Breast epithelium (tissue), 4 donors: Measurements from ENCODE around the gene SLC25A17. TPM values are rescaled to one million over a fixed set of nuclear protein-coding genes. Genes with fewer than 3 reads are reported as not detected.

ENCODE experiments used
- DNase-seq, 2 donors: peaks; one replicate each; pipeline ENCODE4 v3.0.0-alpha.2; 2019; ENCODE audit warnings: low spot score in 2 of 2
- H3K27ac ChIP-seq, 2 donors: fragments of 200-600 bp; sonication (generic) in 1 of 2; one replicate each; pipeline ENCODE4 v1.5.1; 2016 to 2019; ENCODE audit warnings: mild to moderate bottlenecking in 1 of 2
- H3K27me3 ChIP-seq, 2 donors: fragments of 200-600 bp; sonication (generic) in 1 of 2; one replicate each; pipeline versions ENCODE4 v1.5.1 to v1.6.0; 2017 to 2019; ENCODE audit warnings: control low read depth in 1 of 2, mild to moderate bottlenecking in 1 of 2
- H3K36me3 ChIP-seq: fragments of 200-600 bp; one replicate; pipeline ENCODE4 v1.5.1; 2019
- H3K4me1 ChIP-seq, 2 donors: fragments of 200-600 bp; sonication (generic); one replicate each; pipeline ENCODE4 v1.5.1; 2016 to 2019; ENCODE audit warnings: control low read depth in 1 of 2
- H3K4me3 ChIP-seq, 3 donors: fragments of 200-600 bp; sonication (generic); 1 replicate in 2 of 3; 2 replicates in 1 of 3; pipeline ENCODE4 v1.5.1; 2016 to 2019; ENCODE audit warnings: mild to moderate bottlenecking in 3 of 3, moderate library complexity in 2 of 3
- H3K9me3 ChIP-seq, 2 donors: fragments of 200-600 bp; sonication (generic) in 1 of 2; one replicate each; pipeline ENCODE4 v1.5.1; 2016 to 2019; ENCODE audit warnings: control low read depth in 1 of 2
- POLR2A ChIP-seq: fragments of 450-650 bp; IDR thresholded peaks from one replicate; pipeline ENCODE4 v1.6.1; 2016; ENCODE audit warnings: antibody characterized with exemption, mild to moderate bottlenecking, moderate library complexity
- POLR2AphosphoS5 ChIP-seq, 3 donors: sonication (generic); formaldehyde crosslinking; IDR thresholded peaks; one replicate each; pipeline ENCODE4 v1.6.1; 2017; ENCODE audit warnings: antibody characterized with exemption in 3 of 3
- intact Hi-C: fragments of 100-400 bp; cut with DNase I; formaldehyde crosslinking; loops from one replicate; pipeline ENCODE4 v1.15.1; 2023; ENCODE audit warnings: low total_unique reads
- total RNA-seq, 3 donors: library from RNA; depleted of rRNA; stranded (reverse); fragments of >200 nt; gene quantifications; one replicate each; pipeline ENCODE4 v1.1.0, GENCODE V29; 2016
- TF ChIP-seq, protein P1 (sequence below), 3 donors: fragments of 450-650 bp; IDR thresholded peaks; one replicate each; pipeline ENCODE4 v1.5.1; 2016 to 2017; ENCODE audit warnings: antibody characterized with exemption in 3 of 3, mild to moderate bottlenecking in 3 of 3, moderate library complexity in 3 of 3

Gene SLC25A17
- total RNA-seq, 3 donors from 2014 or later: 18.1 to 23.3 (median 19.0) TPM

DNA sequence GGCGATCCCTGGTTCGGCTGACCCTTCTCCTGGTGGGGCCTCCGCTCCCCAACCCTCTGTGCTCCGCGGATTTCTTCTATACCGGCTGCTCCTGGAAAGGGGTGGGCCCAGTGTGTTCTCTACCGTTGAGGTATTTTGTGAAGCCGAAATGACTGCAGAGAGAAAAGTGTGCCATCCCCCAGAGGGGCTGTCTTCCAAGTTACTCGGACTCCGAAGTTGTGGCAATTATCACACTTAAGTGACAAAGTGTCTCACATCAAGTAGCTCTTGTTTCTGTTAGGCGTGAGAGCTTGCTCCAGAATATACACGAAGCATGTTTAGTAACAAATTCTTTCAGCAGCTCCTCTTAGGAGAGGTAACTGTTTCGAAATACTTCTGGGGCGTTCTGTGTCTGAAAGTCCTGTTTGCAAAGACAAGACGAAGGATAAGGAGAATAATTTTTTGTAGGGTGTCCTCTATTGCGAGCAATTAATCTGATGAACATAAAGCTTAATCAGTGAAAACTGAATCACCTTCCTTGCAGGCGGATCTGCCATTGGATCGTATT, 38.2 kb upstream of the SLC25A17 start:
- Histone ChIP-seq H3K4me1 (peaks cover 0 to 13% of the 10 kb centered on the region in 2 donors), H3K36me3 (no peaks in the 10 kb centered on the region), H3K27me3 (no peaks in the 10 kb centered on the region), H3K4me3 (peak overlapping the region; percentile 88 to 95 (median 94)), H3K27ac (peak overlapping the region; percentile 98), H3K9me3 (no peaks in the 10 kb centered on the region)
- no peak for TF ChIP-seq POLR2AphosphoS5 (IDR thresholded peaks at IDR 0.05)
- TF ChIP-seq, protein P1, sequence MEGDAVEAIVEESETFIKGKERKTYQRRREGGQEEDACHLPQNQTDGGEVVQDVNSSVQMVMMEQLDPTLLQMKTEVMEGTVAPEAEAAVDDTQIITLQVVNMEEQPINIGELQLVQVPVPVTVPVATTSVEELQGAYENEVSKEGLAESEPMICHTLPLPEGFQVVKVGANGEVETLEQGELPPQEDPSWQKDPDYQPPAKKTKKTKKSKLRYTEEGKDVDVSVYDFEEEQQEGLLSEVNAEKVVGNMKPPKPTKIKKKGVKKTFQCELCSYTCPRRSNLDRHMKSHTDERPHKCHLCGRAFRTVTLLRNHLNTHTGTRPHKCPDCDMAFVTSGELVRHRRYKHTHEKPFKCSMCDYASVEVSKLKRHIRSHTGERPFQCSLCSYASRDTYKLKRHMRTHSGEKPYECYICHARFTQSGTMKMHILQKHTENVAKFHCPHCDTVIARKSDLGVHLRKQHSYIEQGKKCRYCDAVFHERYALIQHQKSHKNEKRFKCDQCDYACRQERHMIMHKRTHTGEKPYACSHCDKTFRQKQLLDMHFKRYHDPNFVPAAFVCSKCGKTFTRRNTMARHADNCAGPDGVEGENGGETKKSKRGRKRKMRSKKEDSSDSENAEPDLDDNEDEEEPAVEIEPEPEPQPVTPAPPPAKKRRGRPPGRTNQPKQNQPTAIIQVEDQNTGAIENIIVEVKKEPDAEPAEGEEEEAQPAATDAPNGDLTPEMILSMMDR (IDR thresholded peaks at IDR 0.05): no peak
- TF ChIP-seq POLR2A: no peak
- no peak for DNase-seq
- intact Hi-C loops: loop anchor here (10.0 kb wide), 1 partner anchor 587 kb away; the partner anchor contains the start of gene TOB2

DNA sequence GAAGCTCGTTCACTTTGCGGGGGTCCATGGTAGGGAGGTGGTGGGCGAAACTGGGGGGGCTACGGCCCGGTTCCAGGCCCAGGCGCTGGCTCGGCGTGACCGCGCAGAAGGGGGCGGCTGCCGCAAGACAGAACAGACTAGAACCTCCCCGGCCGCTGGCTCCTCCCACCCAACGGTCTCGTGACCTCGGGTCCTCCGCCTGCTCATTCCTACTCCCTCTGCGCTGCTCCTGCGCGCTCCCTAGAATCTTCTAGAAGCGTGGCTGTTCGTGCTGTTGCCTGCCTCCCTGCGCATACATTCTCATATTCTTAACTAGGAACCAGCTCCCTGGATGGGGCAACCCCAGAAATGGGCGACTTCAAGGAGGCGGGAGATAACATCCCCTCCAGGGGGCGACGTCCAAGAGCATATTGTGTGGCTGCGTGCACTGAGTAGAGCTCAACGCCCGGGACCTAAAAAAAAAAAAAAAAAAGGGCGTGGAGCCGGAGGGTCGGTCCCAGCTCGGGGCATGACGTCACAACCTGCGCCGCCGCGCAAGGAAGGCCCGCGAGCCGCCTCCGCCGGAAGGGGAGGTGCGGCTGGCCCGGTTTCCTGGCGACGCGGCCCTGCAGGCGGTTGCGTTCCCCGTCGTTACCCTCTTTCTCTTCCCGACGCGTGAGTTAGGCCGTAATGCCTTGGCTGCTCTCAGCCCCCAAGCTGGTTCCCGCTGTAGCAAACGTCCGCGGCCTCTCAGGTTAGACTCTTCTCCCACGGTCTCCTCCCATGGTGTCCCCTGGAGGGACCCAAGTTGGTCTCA, 37.6 kb upstream of the SLC25A17 start, which contains the start of the genes ST13 and XPNPEP3:
ST13 (minus strand) TSS at position 127 of the 796 bp plus-strand sequence; CDS start at position 28, 99 bp downstream.
XPNPEP3 (plus strand) TSS at position 636 of the 796 bp plus-strand sequence; CDS start at position 670, 34 bp downstream.
- Histone ChIP-seq H3K4me3 (peak within 1 kb of the TSS; percentile 88 to 95 (median 94)), H3K27ac (peak within 1 kb of the TSS; percentile 98), H3K9me3 (no peaks in the 10 kb centered on the region), H3K36me3 (no peaks in the 10 kb centered on the region), H3K4me1 (peaks cover 0 to 13% of the 10 kb centered on the region in 2 donors), H3K27me3 (no peaks in the 10 kb centered on the region)
- DNase-seq: peak; percentile 97 to 98
- TF ChIP-seq POLR2A: peak; percentile 40
- TF ChIP-seq POLR2AphosphoS5 (IDR thresholded peaks at IDR 0.05): peak; percentile 71 to 89 (median 86)
- TF ChIP-seq, protein P1 (IDR thresholded peaks at IDR 0.05): no peak
- intact Hi-C loops: loop anchor here (10.0 kb wide), 1 partner anchor 588 kb away; the partner anchor contains the start of gene TOB2

DNA sequence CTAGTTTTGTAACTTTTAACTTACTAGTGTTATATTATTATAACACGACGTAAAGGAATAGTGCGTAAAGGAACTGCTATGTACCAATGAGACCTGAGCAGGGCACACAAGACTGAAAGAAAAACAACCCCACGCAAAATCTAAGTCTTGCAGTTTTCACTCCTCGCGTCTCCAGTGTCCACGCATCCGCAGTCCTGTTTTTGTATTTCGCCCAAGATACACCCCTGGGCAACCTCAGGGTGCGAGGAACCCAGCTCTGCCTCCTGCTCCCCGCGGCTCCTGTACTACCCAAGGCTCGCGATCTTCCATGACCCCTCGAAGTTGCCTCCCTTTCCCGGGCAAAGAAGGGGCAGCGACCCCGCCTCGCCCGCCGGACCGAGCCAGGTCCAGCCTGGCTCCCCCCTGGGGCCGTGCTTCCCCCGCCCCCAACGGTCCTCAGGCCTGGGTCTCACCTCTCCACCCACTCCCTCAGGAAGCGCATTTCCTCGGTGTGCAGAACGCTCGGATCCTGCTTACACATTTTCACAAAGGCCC, 36.9 kb upstream of the SLC25A17 start:
- peak in 1 of 2 donors; percentile 29 for DNase-seq
- Histone ChIP-seq H3K27me3 (no peaks in the 10 kb centered on the region), H3K36me3 (no peaks in the 10 kb centered on the region), H3K4me3 (peak overlapping the region; percentile 88 to 95 (median 94)), H3K4me1 (peaks cover 0 to 13% of the 10 kb centered on the region in 2 donors), H3K9me3 (no peaks in the 10 kb centered on the region), H3K27ac (peak overlapping the region; percentile 98)
- no peak for TF ChIP-seq POLR2A
- peak in 2 of 3 donors; percentile 23 to 35 for TF ChIP-seq POLR2AphosphoS5 (IDR thresholded peaks at IDR 0.05)
- intact Hi-C loops: loop anchor here (10.0 kb wide), 1 partner anchor 589 kb away; the partner anchor contains the start of gene TOB2

DNA sequence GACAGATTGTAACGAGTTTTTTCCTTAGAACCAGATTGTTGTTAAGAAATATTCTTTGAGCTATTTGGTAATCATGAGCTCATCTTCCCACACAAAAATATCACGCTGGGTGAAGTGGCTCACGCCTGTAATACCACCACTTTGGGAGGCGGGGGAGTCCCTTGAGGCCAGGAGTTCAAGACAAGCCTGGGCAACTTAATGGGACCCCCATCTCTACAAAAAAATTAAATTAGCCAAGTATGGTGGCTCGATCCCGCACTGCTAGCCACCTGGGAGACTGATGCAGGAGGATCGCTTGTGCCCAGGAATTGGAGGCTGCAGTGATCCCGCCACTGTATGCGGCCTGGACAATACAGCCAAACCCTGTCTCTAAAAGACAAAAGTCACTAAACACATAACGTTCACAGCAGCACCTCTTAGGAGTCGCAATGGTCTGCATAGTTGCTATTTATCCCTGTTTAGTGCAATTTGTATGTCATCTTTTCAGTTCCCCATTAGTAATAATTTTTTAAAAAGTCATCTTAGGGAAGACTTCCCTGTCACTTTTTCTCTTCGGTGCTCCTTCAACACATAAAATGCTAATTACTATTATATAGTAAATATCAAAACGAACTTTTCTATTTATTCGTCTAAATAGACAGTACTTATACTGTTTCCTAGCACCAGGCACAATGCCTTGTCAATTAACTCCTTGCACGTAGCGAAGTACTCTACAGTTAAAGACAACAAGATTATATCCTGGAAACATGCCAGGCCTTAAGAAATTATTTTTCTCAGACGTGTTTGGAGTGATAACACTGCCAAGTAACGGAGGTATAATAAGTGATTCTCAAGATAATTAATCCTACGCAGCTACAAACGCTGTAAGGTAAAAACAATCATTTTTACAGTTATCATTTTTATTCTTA, 36.2 kb upstream of the SLC25A17 start:
- Histone ChIP-seq H3K36me3 (no peaks in the 10 kb centered on the region), H3K4me3 (peak overlapping the region; percentile 88 to 95 (median 94)), H3K27me3 (no peaks in the 10 kb centered on the region), H3K9me3 (no peaks in the 10 kb centered on the region), H3K4me1 (peaks cover 0 to 13% of the 10 kb centered on the region in 2 donors), H3K27ac (peak overlapping the region; percentile 98)
- intact Hi-C loops: loop anchor here (10.0 kb wide), 1 partner anchor 589 kb away; the partner anchor contains the start of gene TOB2
- no peak for DNase-seq
- peak in 1 of 3 donors; percentile 9 for TF ChIP-seq POLR2AphosphoS5 (IDR thresholded peaks at IDR 0.05)
- no peak for TF ChIP-seq POLR2A
- TF ChIP-seq, protein P1 (IDR thresholded peaks at IDR 0.05): no peak
